ENCODE measurements around the gene ORC4.

Gene ORC4

GRCh38 chr2:147989102-147989501, 31.4 kb downstream of the ORC4 start:
- Histone ChIP-seq H3K36me3 (ENCODE audit: insufficient read depth, low read depth, low read length) (no peaks in the 10 kb centered on the region), H3K9ac (ENCODE audit: low read depth, low read length) (no peak overlapping the region), H3K4me1 (ENCODE audit: insufficient read depth, low read length) (peaks cover 9% of the 10 kb centered on the region), H3K27ac (ENCODE audit: low read length) (no peak overlapping the region), H3K4me3 (ENCODE audit: low read length) (no peak overlapping the region; the same call in 1 of the 2 replicates), H3K9me3 (ENCODE audit: insufficient read depth, low read depth, low read length) (no peaks in the 10 kb centered on the region), H3K27me3 (ENCODE audit: insufficient read depth, low read length) (no peaks in the 10 kb centered on the region)

GRCh38 chr2:147980940-147981528, 39.5 kb downstream of the ORC4 start:
- Histone ChIP-seq H3K9me3 (ENCODE audit: insufficient read depth, low read depth, low read length) (no peaks in the 10 kb centered on the region), H3K9ac (ENCODE audit: low read depth, low read length) (no peak overlapping the region), H3K27me3 (ENCODE audit: insufficient read depth, low read length) (no peaks in the 10 kb centered on the region), H3K4me1 (ENCODE audit: insufficient read depth, low read length) (0 out of 2 replicates have a peak, but pooled peaks cover 6% of the 10 kb centered on the region), H3K27ac (ENCODE audit: low read length) (no peak overlapping the region), H3K36me3 (ENCODE audit: insufficient read depth, low read depth, low read length) (0 out of 2 replicates have a peak, but pooled peaks cover 5% of the 10 kb centered on the region), H3K4me3 (ENCODE audit: low read length) (no peak overlapping the region)

- H3K4me3 ChIP-seq (ENCODE audit: low read length) = no peak overlapping the region
Observed at GRCh38 chr2:147977679-147978078, 42.9 kb downstream of the ORC4 start.

GRCh38 chr2:147976102-147976501, 44.4 kb downstream of the ORC4 start:
- H3K9ac ChIP-seq (ENCODE audit: low read depth, low read length) = no peak overlapping the region
- 0 out of 2 replicates have a peak, but pooled peaks cover 6% of the 10 kb centered on the region for H3K4me1 ChIP-seq (ENCODE audit: insufficient read depth, low read length)

More at GRCh38 chr2:147977679-147978078, 42.9 kb downstream of the ORC4 start:
- H3K9ac ChIP-seq (ENCODE audit: low read depth, low read length) = no peak overlapping the region
- H3K27ac ChIP-seq (ENCODE audit: low read length) = no peak overlapping the region
- 0 out of 2 replicates have a peak, but pooled peaks cover 6% of the 10 kb centered on the region for H3K4me1 ChIP-seq (ENCODE audit: insufficient read depth, low read length)
- peaks cover 11% of the 10 kb centered on the region for H3K36me3 ChIP-seq (ENCODE audit: insufficient read depth, low read depth, low read length)
- no peaks in the 10 kb centered on the region for H3K27me3 ChIP-seq (ENCODE audit: insufficient read depth, low read length)
- no peaks in the 10 kb centered on the region for H3K9me3 ChIP-seq (ENCODE audit: insufficient read depth, low read depth, low read length)

GRCh38 chr2:147968571-147968970, 52.0 kb downstream of the ORC4 start:
- Histone ChIP-seq H3K9me3 (ENCODE audit: insufficient read depth, low read depth, low read length) (no peaks in the 10 kb centered on the region; the same call in 1 of the 2 replicates), H3K4me3 (ENCODE audit: low read length) (no peak overlapping the region), H3K36me3 (ENCODE audit: insufficient read depth, low read depth, low read length) (peaks cover 32% of the 10 kb centered on the region), H3K27ac (ENCODE audit: low read length) (no peak overlapping the region), H3K4me1 (ENCODE audit: insufficient read depth, low read length) (no peaks in the 10 kb centered on the region), H3K27me3 (ENCODE audit: insufficient read depth, low read length) (no peaks in the 10 kb centered on the region), H3K9ac (ENCODE audit: low read depth, low read length) (no peak overlapping the region)

More at GRCh38 chr2:147976102-147976501, 44.4 kb downstream of the ORC4 start:
- no peaks in the 10 kb centered on the region for H3K9me3 ChIP-seq (ENCODE audit: insufficient read depth, low read depth, low read length)
- peaks cover 19% of the 10 kb centered on the region for H3K36me3 ChIP-seq (ENCODE audit: insufficient read depth, low read depth, low read length)
- H3K27ac ChIP-seq (ENCODE audit: low read length) = no peak overlapping the region
- H3K4me3 ChIP-seq (ENCODE audit: low read length) = no peak overlapping the region
- no peaks in the 10 kb centered on the region for H3K27me3 ChIP-seq (ENCODE audit: insufficient read depth, low read length)

GRCh38 chr2:147952118-147952517, 68.4 kb downstream of the ORC4 start:
- no peaks in the 10 kb centered on the region for H3K27me3 ChIP-seq (ENCODE audit: insufficient read depth, low read length)
- H3K9ac ChIP-seq (ENCODE audit: low read depth, low read length) = no peak overlapping the region
- H3K36me3 ChIP-seq (ENCODE audit: insufficient read depth, low read depth, low read length) = peaks cover 37% of the 10 kb centered on the region

GRCh38 chr2:147945660-147946059, 74.9 kb downstream of the ORC4 start:
- Histone ChIP-seq H3K4me3 (ENCODE audit: low read length) (no peak overlapping the region), H3K27ac (ENCODE audit: low read length) (no peak overlapping the region), H3K36me3 (ENCODE audit: insufficient read depth, low read depth, low read length) (peaks cover 50% of the 10 kb centered on the region), H3K9ac (ENCODE audit: low read depth, low read length) (no peak overlapping the region), H3K27me3 (ENCODE audit: insufficient read depth, low read length) (no peaks in the 10 kb centered on the region), H3K9me3 (ENCODE audit: insufficient read depth, low read depth, low read length) (no peaks in the 10 kb centered on the region), H3K4me1 (ENCODE audit: insufficient read depth, low read length) (no peaks in the 10 kb centered on the region)

More at GRCh38 chr2:147952118-147952517, 68.4 kb downstream of the ORC4 start:
- Histone ChIP-seq H3K27ac (ENCODE audit: low read length) (no peak overlapping the region), H3K4me3 (ENCODE audit: low read length) (no peak overlapping the region), H3K4me1 (ENCODE audit: insufficient read depth, low read length) (no peaks in the 10 kb centered on the region), H3K9me3 (ENCODE audit: insufficient read depth, low read depth, low read length) (no peaks in the 10 kb centered on the region)

- H3K27ac ChIP-seq (ENCODE audit: low read length) = no peak overlapping the region
- no peak overlapping the region for H3K9ac ChIP-seq (ENCODE audit: low read depth, low read length)
- H3K4me3 ChIP-seq (ENCODE audit: low read length) = no peak overlapping the region
- H3K4me1 ChIP-seq (ENCODE audit: insufficient read depth, low read length) = no peaks in the 10 kb centered on the region
- H3K9me3 ChIP-seq (ENCODE audit: insufficient read depth, low read depth, low read length) = no peaks in the 10 kb centered on the region
- H3K36me3 ChIP-seq (ENCODE audit: insufficient read depth, low read depth, low read length) = peaks cover 68% of the 10 kb centered on the region
- no peaks in the 10 kb centered on the region for H3K27me3 ChIP-seq (ENCODE audit: insufficient read depth, low read length)
Observed at GRCh38 chr2:147939313-147939712, 81.2 kb downstream of the ORC4 start.

GRCh38 chr2:147937744-147938349, 82.7 kb downstream of the ORC4 start:
- no peaks in the 10 kb centered on the region for H3K9me3 ChIP-seq (ENCODE audit: insufficient read depth, low read depth, low read length)
- no peak overlapping the region for H3K27ac ChIP-seq (ENCODE audit: low read length)
- H3K9ac ChIP-seq (ENCODE audit: low read depth, low read length) = no peak overlapping the region
- peaks cover 71% of the 10 kb centered on the region for H3K36me3 ChIP-seq (ENCODE audit: insufficient read depth, low read depth, low read length)
- no peaks in the 10 kb centered on the region for H3K4me1 ChIP-seq (ENCODE audit: insufficient read depth, low read length)
- no peak overlapping the region for H3K4me3 ChIP-seq (ENCODE audit: low read length)
- no peaks in the 10 kb centered on the region for H3K27me3 ChIP-seq (ENCODE audit: insufficient read depth, low read length)

GRCh38 chr2:147934881-147935620, 85.5 kb downstream of the ORC4 start:
- Histone ChIP-seq H3K27me3 (ENCODE audit: insufficient read depth, low read length) (no peaks in the 10 kb centered on the region), H3K9me3 (ENCODE audit: insufficient read depth, low read depth, low read length) (no peaks in the 10 kb centered on the region), H3K4me3 (ENCODE audit: low read length) (no peak overlapping the region), H3K36me3 (ENCODE audit: insufficient read depth, low read depth, low read length) (peaks cover 61% of the 10 kb centered on the region), H3K9ac (ENCODE audit: low read depth, low read length) (no peak overlapping the region), H3K27ac (ENCODE audit: low read length) (no peak overlapping the region), H3K4me1 (ENCODE audit: insufficient read depth, low read length) (no peaks in the 10 kb centered on the region)

- H3K27ac ChIP-seq (ENCODE audit: low read length) = no peak overlapping the region
- H3K9me3 ChIP-seq (ENCODE audit: insufficient read depth, low read depth, low read length) = no peaks in the 10 kb centered on the region
- H3K36me3 ChIP-seq (ENCODE audit: insufficient read depth, low read depth, low read length) = peaks cover 59% of the 10 kb centered on the region
- H3K4me3 ChIP-seq (ENCODE audit: low read length) = no peak overlapping the region
- H3K9ac ChIP-seq (ENCODE audit: low read depth, low read length) = no peak overlapping the region
- no peaks in the 10 kb centered on the region for H3K27me3 ChIP-seq (ENCODE audit: insufficient read depth, low read length)
- H3K4me1 ChIP-seq (ENCODE audit: insufficient read depth, low read length) = no peaks in the 10 kb centered on the region
Observed at GRCh38 chr2:147933931-147934330, 86.6 kb downstream of the ORC4 start.
